Heart right ventricle (tissue), 16 donors: ENCODE measurements around the gene MIF. TPM values are rescaled to one million over a fixed set of nuclear protein-coding genes. Genes with fewer than 3 reads are reported as not detected.
"Not testable (repeated sequence)": the region's sequence is repeated elsewhere in the genome, so short reads cannot be mapped to it uniquely, and the experiment has no call there.

ENCODE experiments used
- ATAC-seq, 8 donors: fragments of 200-7000 bp; cut with Tn5 transposase; one replicate each; pipeline ENCODE4 v1.9.1; 2020; ENCODE audit warnings: mild to moderate bottlenecking in 8 of 8, moderate library complexity in 8 of 8, moderate number of reproducible peaks in 1 of 8
- DNase-seq, 2 donors: peaks; one replicate each; pipeline ENCODE4 v3.0.0-alpha.2; 2020
- H3K27ac ChIP-seq, 10 donors: fragments of 200-600 bp; sonication (generic) in 2 of 10; one replicate each; pipeline versions ENCODE4 v1.5.0 to v1.8.0; 2020 to 2022; ENCODE audit warnings: mild to moderate bottlenecking in 3 of 10
- H3K27me3 ChIP-seq, 7 donors: fragments of 200-600 bp; one replicate each; pipeline ENCODE4 v1.8.0; 2021 to 2022; ENCODE audit warnings: mild to moderate bottlenecking in 2 of 7
- H3K36me3 ChIP-seq, 9 donors: fragments of 200-600 bp; sonication (generic) in 1 of 9; one replicate each; pipeline versions ENCODE4 v1.5.0 to v1.8.0; 2020 to 2022; ENCODE audit warnings: mild to moderate bottlenecking in 2 of 9
- H3K4me1 ChIP-seq, 9 donors: fragments of 200-600 bp; sonication (generic) in 1 of 9; one replicate each; pipeline versions ENCODE4 v1.5.0 to v1.8.0; 2020 to 2022; ENCODE audit warnings: mild to moderate bottlenecking in 4 of 9
- H3K4me3 ChIP-seq, 10 donors: fragments of 200-600 bp; sonication (generic) in 2 of 10; one replicate each; pipeline versions ENCODE4 v1.5.0 to v1.8.0; 2020 to 2022; ENCODE audit warnings: mild to moderate bottlenecking in 7 of 10, moderate library complexity in 2 of 10
- H3K9me3 ChIP-seq, 11 donors: fragments of 200-600 bp in 10 of 11; sonication (generic) in 2 of 11; one replicate each; pipeline versions ENCODE4 v1.5.0 to v1.8.0; 2013 to 2022; ENCODE audit warnings: mild to moderate bottlenecking in 2 of 11, control low read depth in 1 of 11, moderate library complexity in 1 of 11
- CTCF ChIP-seq, 9 donors: fragments of 200-600 bp; sonication (generic) in 2 of 9; IDR thresholded peaks; one replicate each; pipeline versions ENCODE4 v1.5.0 to v1.8.0; 2021 to 2022; ENCODE audit warnings: antibody characterized with exemption in 9 of 9, mild to moderate bottlenecking in 5 of 9, moderate library complexity in 1 of 9
- WGBS, 2 donors: extraction: QIAGEN DNeasy Blood & Tissue Kit; methylation state at CpG; one replicate each; pipeline ENCODE4 v1.1.7; 2013; ENCODE audit warnings: inconsistent platforms in 1 of 2; 5-methylcytosine and 5-hydroxymethylcytosine counted together
- intact Hi-C, 10 donors: fragments of 100-400 bp; cut with DNase I; formaldehyde crosslinking; loops; one replicate each; pipeline versions ENCODE4 v1.11.1 to v1.14.2; 2022
- polyA plus RNA-seq, 2 donors: library from polyadenylated mRNA; stranded (reverse); fragments of 200-250 nt; gene quantifications; one replicate each; pipeline ENCODE4 v1.2.3, GENCODE V29; 2013
- total RNA-seq, 10 donors: library from RNA; stranded (reverse); fragmentation: NEBNext Ultra II Directional in 3 of 10; extraction: Animal tissue kit (Norgen Biotek cat#: 25700) in 3 of 10; gene quantifications; one replicate each; pipeline versions ENCODE4 v1.2.1 to v1.2.4, GENCODE V29; 2021 to 2023
- donor health status: Arrhythmogenic right ventricular cardiomyopathy.
- donor health status: ischemic (EF 13 %, LVEDD 7.1; RV severe dilation, severe dysfunction).
- donor health status: healthy with polysubstance abuse.
- donor health status: DM: no; HTN: yes; CAD: no.
- donor health status: DM: no; HTN: no; CAD: no.
- donor health status: ischemic (EF 25% LVEDD 6.9; RV normal size, moderate dysfunction).
- donor health status: ischemic (EF 25% LVEDD 5.7; RV mildly dilated, moderate dysfunction).
- donor health status: healthy.
- donor health status: DM: yes; HTN: yes; CAD: no.
- donor health status: Ischemic cardiomyopathy.
- donor health status: ischemic (EF 35%, LVEDD 5.7; RV mildly dilated, moderate dysfunction).
- donor health status: nonischemic (EF 11% LVEDD 7.7; RV severe dilation, severe dysfunction).
- donor health status: DM: yes; HTN: yes; CAD: no.
- donor health status: PGD.
- donor health status: ischemic (EF 29% LVEDD 5.4; RV normal size, mild dysfunction).
- donor health status: nonischemic (EF 23%, LVEDD 6.1; RV moderate dilation, normal function).

MIF gene
- total and polyA plus RNA-seq, 12 donors: 135 to 634 (median 228) TPM

GRCh38 chr22:23939017-23939357 lies 44.8 kb downstream of the MIF start:
- Histone ChIP-seq H3K27ac (peak overlapping the region in 1 of 10 donors; percentile 58), H3K36me3 (no peaks in the 10 kb centered on the region), H3K4me3 (no peak overlapping the region), H3K4me1 (peaks cover 0 to 4% (median 0%) of the 10 kb centered on the region in 9 donors), H3K27me3 (no peaks in the 10 kb centered on the region), H3K9me3 (no peaks in the 10 kb centered on the region)
- TF ChIP-seq CTCF (IDR thresholded peaks at IDR 0.05): no peak
- ATAC-seq (no peak), DNase-seq (no peak)
- intact Hi-C loops: loop anchor here in 5 of 10 donors (5.0 to 10.0 kb wide), 3 partner anchors 63 to 68 kb away; partner anchors contain the start of gene GSTT4 (in 3 of the 5)
- WGBS, 2 donors: 84 to 97% methylated on average over 3 of the region's 3 CpGs

GRCh38 chr22:23940166-23940565 lies 46.0 kb downstream of the MIF start:
- DNase-seq, H3K9me3 ChIP-seq, ATAC-seq, H3K4me1 ChIP-seq, H3K4me3 ChIP-seq, H3K27me3 ChIP-seq, H3K36me3 ChIP-seq, H3K27ac ChIP-seq: not testable (repeated sequence)
- intact Hi-C loops: loop anchor here in 1 of 10 donors (10.0 kb wide), 1 partner anchor 55 kb away; no protein-coding TSS in a partner anchor
- 78 to 100% methylated on average over 1 to 3 of the region's 14 CpGs for WGBS, 2 donors

Other genes with a start within 250 kb of the MIF start
- 1 to 10 TPM in 1 of 10 donors, under 1 TPM in 1, not detected in 8; 0.23 to 1.6 TPM for gene RGL4, start 203.4 kb upstream of the MIF start, total RNA-seq
- gene RGL4, start 203.4 kb upstream of the MIF start, polyA plus RNA-seq: under 1 TPM; 0.29 to 0.59 TPM
- gene ZNF70, start 143.3 kb upstream of the MIF start, total RNA-seq: 1 to 10 TPM; 3.0 to 4.2 (median 3.6) TPM
- 1 to 10 TPM; 1.2 to 2.1 TPM for gene ZNF70, start 143.3 kb upstream of the MIF start, polyA plus RNA-seq
- gene VPREB3, start 140.0 kb upstream of the MIF start, total RNA-seq: 1 to 10 TPM in 4 of 10 donors, under 1 TPM in 2, not detected in 4; 0.56 to 2.5 (median 1.3) TPM
- under 1 TPM; 0.83 to 0.88 TPM for gene VPREB3, start 140.0 kb upstream of the MIF start, polyA plus RNA-seq
- gene C22orf15, start 131.4 kb upstream of the MIF start, total RNA-seq: not detected
- under 1 TPM; 0.12 to 0.66 TPM for gene C22orf15, start 131.4 kb upstream of the MIF start, polyA plus RNA-seq
- gene CHCHD10, start 126.4 kb upstream of the MIF start, total RNA-seq: 1,000 to 10,000 TPM in 8 of 10 donors, 100 to 1,000 TPM in 2; 860 to 1,727 (median 1,056) TPM
- 1,000 to 10,000 TPM in 1 of 2 donors, 100 to 1,000 TPM in 1; 735 to 3,552 TPM for gene CHCHD10, start 126.4 kb upstream of the MIF start, polyA plus RNA-seq
- gene MMP11, start 121.5 kb upstream of the MIF start, total RNA-seq: 10 to 100 TPM in 4 of 10 donors, 1 to 10 TPM in 6; 3.5 to 23.4 (median 5.4) TPM
- 10 to 100 TPM in 1 of 2 donors, 1 to 10 TPM in 1; 9.9 to 12.8 TPM for gene MMP11, start 121.5 kb upstream of the MIF start, polyA plus RNA-seq
- 10 to 100 TPM; 28.5 to 73.1 (median 39.8) TPM for gene SMARCB1, start 107.4 kb upstream of the MIF start, total RNA-seq
- gene SMARCB1, start 107.4 kb upstream of the MIF start, polyA plus RNA-seq: 10 to 100 TPM; 26.8 to 70.0 TPM
- gene DERL3, start 55.4 kb upstream of the MIF start, total RNA-seq: 1 to 10 TPM in 9 of 10 donors, under 1 TPM in 1; 0.91 to 5.1 (median 1.7) TPM
- gene DERL3, start 55.4 kb upstream of the MIF start, polyA plus RNA-seq: 10 to 100 TPM in 1 of 2 donors, 1 to 10 TPM in 1; 2.0 to 14.1 TPM
- 10 to 100 TPM; 16.1 to 30.4 (median 21.2) TPM for gene SLC2A11, start 36.5 kb upstream of the MIF start, total RNA-seq
- 10 to 100 TPM in 1 of 2 donors, 1 to 10 TPM in 1; 8.3 to 42.1 TPM for gene SLC2A11, start 36.5 kb upstream of the MIF start, polyA plus RNA-seq
- gene GSTT2B, start 66.8 kb downstream of the MIF start, total RNA-seq: 10 to 100 TPM in 2 of 10 donors, 1 to 10 TPM in 8; 1.3 to 14.3 (median 4.2) TPM
- gene GSTT2B, start 66.8 kb downstream of the MIF start, polyA plus RNA-seq: 10 to 100 TPM; 23.2 to 25.4 TPM
- gene DDTL, start 72.5 kb downstream of the MIF start, total RNA-seq: 1 to 10 TPM in 4 of 10 donors, under 1 TPM in 1, not detected in 5; 0.99 to 3.3 (median 1.8) TPM
- 1 to 10 TPM; 3.1 to 4.9 TPM for gene DDTL, start 72.5 kb downstream of the MIF start, polyA plus RNA-seq
- 100 to 1,000 TPM; 118 to 226 (median 143) TPM for gene DDT, start 80.1 kb downstream of the MIF start, total RNA-seq
- gene DDT, start 80.1 kb downstream of the MIF start, polyA plus RNA-seq: 100 to 1,000 TPM; 179 to 300 TPM
- gene GSTT2, start 85.8 kb downstream of the MIF start, total RNA-seq: under 1 TPM in 1 of 10 donors, not detected in 9; 0.40 TPM
- 1 to 10 TPM in 1 of 2 donors, under 1 TPM in 1; 0.44 to 2.5 TPM for gene GSTT2, start 85.8 kb downstream of the MIF start, polyA plus RNA-seq
- not detected for gene GSTT4, start 111.1 kb downstream of the MIF start, total RNA-seq
- gene GSTT4, start 111.1 kb downstream of the MIF start, polyA plus RNA-seq: not detected
- 10 to 100 TPM; 26.8 to 49.6 (median 34.1) TPM for gene CABIN1, start 116.9 kb downstream of the MIF start, total RNA-seq
- gene CABIN1, start 116.9 kb downstream of the MIF start, polyA plus RNA-seq: 10 to 100 TPM; 17.5 to 48.9 TPM